Parathyroid adenoma (tissue), 2 donors: ENCODE data around the gene GSG1L.

Source experiments
- H2AFZ ChIP-seq: fragments of 300-600 bp; sonication (generic); one replicate; pipeline ENCODE4 v1.7.0; 2017; ENCODE audit warnings: antibody characterized with exemption, mild to moderate bottlenecking
- H3K27ac ChIP-seq: fragments of 300-600 bp; sonication (generic); one replicate; pipeline ENCODE4 v1.7.0; 2017
- H3K27me3 ChIP-seq: fragments of 300-600 bp; sonication (generic); one replicate; pipeline ENCODE4 v1.7.0; 2017; ENCODE audit warnings: low read length; ENCODE audit not compliant: control insufficient read depth, insufficient read depth
- H3K36me3 ChIP-seq: fragments of 300-600 bp; sonication (generic); one replicate; pipeline ENCODE4 v1.7.0; 2017; ENCODE audit warnings: low read length; ENCODE audit not compliant: control insufficient read depth, insufficient read depth
- H3K4me1 ChIP-seq: fragments of 300-600 bp; sonication (generic); one replicate; pipeline ENCODE4 v1.7.0; 2017; ENCODE audit warnings: control low read depth
- H3K4me2 ChIP-seq: fragments of 300-600 bp; sonication (generic); one replicate; pipeline ENCODE4 v1.7.0; 2017; ENCODE audit warnings: low read length
- H3K4me3 ChIP-seq: fragments of 300-600 bp; sonication (generic); one replicate; pipeline ENCODE4 v1.7.0; 2017; ENCODE audit warnings: low read depth, low read length
- H3K79me2 ChIP-seq: fragments of 300-600 bp; sonication (generic); one replicate; pipeline ENCODE4 v1.7.0; 2017; ENCODE audit warnings: control low read depth
- H3K9ac ChIP-seq: fragments of 300-600 bp; sonication (generic); one replicate; pipeline ENCODE4 v1.7.0; 2017; ENCODE audit warnings: mild to moderate bottlenecking
- H3K9me3 ChIP-seq: fragments of 300-600 bp; sonication (generic); one replicate; pipeline ENCODE4 v1.7.0; 2017; ENCODE audit warnings: low read length; ENCODE audit not compliant: control insufficient read depth
- CTCF ChIP-seq: fragments of 300-600 bp; sonication (generic); IDR thresholded peaks from one replicate; pipeline ENCODE4 v1.7.0; 2017; ENCODE audit warnings: antibody characterized with exemption, mild to moderate bottlenecking
- donor health status: primary hyperparathyroidism.

GSG1L gene

GRCh38 chr16:27974896-27975540, 88.5 kb downstream of the GSG1L start:
- Histone ChIP-seq H3K4me3 (no peak overlapping the region), H3K9ac (no peak overlapping the region), H3K27me3 (no peaks in the 10 kb centered on the region)

GRCh38 chr16:27973678-27974077, 89.8 kb downstream of the GSG1L start:
- no peaks in the 10 kb centered on the region for H3K9me3 ChIP-seq
- H3K4me2 ChIP-seq = no peak overlapping the region
- H3K27ac ChIP-seq = no peak overlapping the region
- no peak for TF ChIP-seq CTCF
- H3K27me3 ChIP-seq = no peaks in the 10 kb centered on the region
- no peak overlapping the region for H3K9ac ChIP-seq
- H3K4me1 ChIP-seq = no peaks in the 10 kb centered on the region
- H2AFZ ChIP-seq = no peak overlapping the region
- no peaks in the 10 kb centered on the region for H3K36me3 ChIP-seq
- no peaks in the 10 kb centered on the region for H3K79me2 ChIP-seq
- no peak overlapping the region for H3K4me3 ChIP-seq

More at GRCh38 chr16:27974896-27975540, 88.5 kb downstream of the GSG1L start:
- Histone ChIP-seq H3K36me3 (no peaks in the 10 kb centered on the region), H3K4me2 (no peak overlapping the region), H3K4me1 (no peaks in the 10 kb centered on the region), H3K79me2 (no peaks in the 10 kb centered on the region), H3K9me3 (no peaks in the 10 kb centered on the region), H2AFZ (no peak overlapping the region), H3K27ac (no peak overlapping the region)
- TF ChIP-seq CTCF = no peak

- H3K9me3 ChIP-seq = no peaks in the 10 kb centered on the region
- H3K4me3 ChIP-seq = no peak overlapping the region
- H3K4me2 ChIP-seq = no peak overlapping the region
- peak; percentile 27 for TF ChIP-seq CTCF
- no peak overlapping the region for H3K27ac ChIP-seq
- no peaks in the 10 kb centered on the region for H3K36me3 ChIP-seq
- no peaks in the 10 kb centered on the region for H3K4me1 ChIP-seq
- no peaks in the 10 kb centered on the region for H3K27me3 ChIP-seq
- no peak overlapping the region for H2AFZ ChIP-seq
- H3K9ac ChIP-seq = no peak overlapping the region
- H3K79me2 ChIP-seq = no peaks in the 10 kb centered on the region
Measured at GRCh38 chr16:27972500-27972899, 91.0 kb downstream of the GSG1L start.

- Histone ChIP-seq H3K27me3 (no peaks in the 10 kb centered on the region), H3K4me2 (no peak overlapping the region), H3K36me3 (no peaks in the 10 kb centered on the region), H3K27ac (no peak overlapping the region), H3K4me1 (no peaks in the 10 kb centered on the region), H3K4me3 (no peak overlapping the region), H3K79me2 (no peaks in the 10 kb centered on the region), H3K9me3 (no peaks in the 10 kb centered on the region), H3K9ac (no peak overlapping the region), H2AFZ (no peak overlapping the region)
- no peak for TF ChIP-seq CTCF
Measured at GRCh38 chr16:27969574-27969973, 93.9 kb downstream of the GSG1L start.

- no peak overlapping the region for H2AFZ ChIP-seq
- TF ChIP-seq CTCF = no peak
Measured at GRCh38 chr16:27967169-27967568, 96.3 kb downstream of the GSG1L start.

More at GRCh38 chr16:27967169-27967568, 96.3 kb downstream of the GSG1L start:
- no peaks in the 10 kb centered on the region for H3K9me3 ChIP-seq
- no peak overlapping the region for H3K9ac ChIP-seq
- H3K79me2 ChIP-seq = no peaks in the 10 kb centered on the region
- H3K4me1 ChIP-seq = no peaks in the 10 kb centered on the region
- no peak overlapping the region for H3K4me3 ChIP-seq
- no peaks in the 10 kb centered on the region for H3K27me3 ChIP-seq
- no peaks in the 10 kb centered on the region for H3K36me3 ChIP-seq
- no peak overlapping the region for H3K4me2 ChIP-seq
- H3K27ac ChIP-seq = no peak overlapping the region
